SKM-1 (cell line): Measurements from ENCODE around the gene FGF12.
"Not testable (repeated sequence)": the region's sequence is repeated elsewhere in the genome, so short reads cannot be mapped to it uniquely, and the experiment has no call there.

Experiments
- DNase-seq: peaks from one replicate; lab custom pipeline; 2025; ENCODE audit not compliant: unreplicated experiment; lab: John Stamatoyannopoulos, UW

Gene FGF12

DNA sequence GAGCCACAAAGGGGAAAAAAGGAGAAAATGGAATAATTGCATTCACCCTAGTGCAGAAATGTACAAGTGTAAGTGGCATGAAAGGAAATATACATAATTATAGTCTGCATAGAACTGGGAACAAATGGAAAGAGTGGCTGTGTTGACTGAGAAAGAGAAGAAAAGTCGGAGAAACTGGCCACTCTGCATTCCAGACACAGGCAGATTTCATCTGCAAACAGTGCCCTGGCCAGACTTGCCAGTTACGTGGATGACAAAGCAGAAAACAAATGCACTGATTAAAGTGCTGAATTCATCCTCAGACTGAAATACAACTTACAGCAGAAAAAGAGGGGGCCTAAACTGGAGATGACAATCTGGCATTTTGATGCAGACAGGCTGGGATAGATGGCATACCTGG is 129.8 kb downstream of the FGF12 start:
- DNase-seq = no peak

DNA sequence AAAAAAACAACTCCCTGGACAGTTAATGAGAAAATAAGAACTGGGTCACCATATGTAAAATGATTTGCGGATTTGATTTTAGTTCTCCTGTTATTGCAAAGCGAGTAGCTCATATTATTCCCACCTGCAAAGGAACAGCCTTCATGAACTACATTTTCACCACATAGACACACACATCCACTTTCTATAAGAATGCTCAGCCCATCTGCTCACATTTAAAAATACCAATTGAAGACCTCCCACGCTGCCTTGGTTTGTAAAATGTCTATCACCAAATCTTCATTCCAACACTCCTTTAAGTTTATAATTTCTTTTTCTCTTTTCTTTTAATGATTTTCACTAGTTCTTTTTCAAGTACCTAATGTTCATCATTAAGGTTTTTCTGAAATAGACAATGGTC is 148.6 kb downstream of the FGF12 start:
- no peak for DNase-seq

DNA sequence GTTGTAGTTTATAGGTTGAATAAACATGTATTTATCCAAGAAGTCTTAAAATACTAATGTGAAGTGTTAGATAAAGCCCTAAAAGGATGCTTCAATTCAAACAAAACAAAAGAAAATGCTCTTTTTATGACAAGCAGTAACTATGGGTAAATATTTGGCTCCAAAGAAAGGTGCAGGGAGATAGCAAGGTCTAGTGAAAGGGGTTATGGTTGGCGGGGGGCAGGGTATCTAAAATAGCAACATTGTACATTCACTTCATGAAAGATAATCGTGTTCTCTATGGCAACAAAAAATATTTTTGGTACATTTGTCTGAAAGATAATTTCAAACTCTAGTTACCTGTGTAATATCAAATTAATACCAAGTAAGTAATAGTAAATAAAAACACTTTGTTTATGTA is 149.5 kb downstream of the FGF12 start:
- no peak for DNase-seq

DNA sequence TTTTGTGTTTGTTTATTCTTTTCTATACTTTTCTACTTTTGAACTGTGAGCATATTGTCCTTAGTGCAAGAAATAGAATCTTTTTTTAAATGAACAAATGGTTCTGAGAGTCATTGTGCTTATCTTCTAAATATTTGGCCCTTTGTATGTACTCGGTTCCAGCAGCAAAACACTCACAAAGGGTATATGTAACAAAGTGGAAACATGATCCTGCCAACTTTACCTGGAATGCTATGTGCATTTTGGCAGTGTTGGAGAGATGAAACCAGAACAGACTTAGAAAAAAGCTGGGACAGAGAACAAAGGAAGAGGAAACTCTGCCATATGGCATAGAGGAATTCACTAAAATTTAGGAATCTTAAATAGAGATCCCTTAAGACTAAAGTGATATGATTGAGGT is 150.1 kb downstream of the FGF12 start:
- DNase-seq = no peak

DNA sequence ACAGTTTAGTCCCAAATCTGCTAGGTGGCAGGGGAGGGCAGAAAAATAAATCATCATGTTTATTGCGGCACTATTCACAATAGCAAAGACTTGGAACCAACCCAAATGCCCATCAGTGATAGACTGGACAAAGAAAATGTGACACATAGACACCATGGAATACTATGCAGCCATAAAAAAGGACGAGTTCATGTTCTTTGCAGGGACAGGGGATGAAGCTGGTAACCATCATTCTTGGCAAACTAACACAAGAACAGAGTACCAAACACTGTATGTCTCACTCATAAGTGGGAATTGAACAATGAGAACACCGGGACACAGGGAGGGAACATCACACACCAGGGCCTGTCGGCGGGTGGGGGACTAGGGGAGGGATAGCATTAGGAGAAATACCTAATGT is 150.6 kb downstream of the FGF12 start:
- DNase-seq = not testable (repeated sequence)

DNA sequence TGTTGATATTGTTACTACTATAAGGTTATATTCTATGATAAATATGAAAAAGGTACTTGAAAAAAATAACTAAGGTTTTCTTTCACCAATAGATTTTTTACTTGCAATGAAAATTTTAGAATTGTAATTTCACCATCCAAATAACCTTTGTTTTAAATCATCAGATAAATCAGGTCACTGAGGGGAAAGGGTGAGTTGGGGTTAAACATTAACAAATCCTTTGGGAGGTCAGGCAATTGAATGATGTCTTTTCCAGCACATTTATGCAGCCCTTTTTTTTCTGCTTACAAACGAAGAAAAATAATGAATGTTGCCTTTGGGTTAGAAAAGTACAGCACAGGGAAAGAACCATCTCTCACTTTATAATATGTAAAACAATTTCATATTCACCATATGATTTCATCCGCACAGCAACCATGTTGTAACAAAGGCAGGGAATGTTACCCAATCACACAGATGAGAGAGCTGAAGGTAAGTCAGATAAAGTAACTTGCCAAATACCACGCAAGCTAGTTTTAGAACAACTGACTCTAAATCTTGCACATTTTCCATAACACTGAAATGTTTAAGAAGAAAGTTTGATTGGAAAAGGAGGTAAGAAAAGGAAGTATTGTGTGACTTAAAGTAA is 151.3 kb downstream of the FGF12 start:
- DNase-seq = no peak

DNA sequence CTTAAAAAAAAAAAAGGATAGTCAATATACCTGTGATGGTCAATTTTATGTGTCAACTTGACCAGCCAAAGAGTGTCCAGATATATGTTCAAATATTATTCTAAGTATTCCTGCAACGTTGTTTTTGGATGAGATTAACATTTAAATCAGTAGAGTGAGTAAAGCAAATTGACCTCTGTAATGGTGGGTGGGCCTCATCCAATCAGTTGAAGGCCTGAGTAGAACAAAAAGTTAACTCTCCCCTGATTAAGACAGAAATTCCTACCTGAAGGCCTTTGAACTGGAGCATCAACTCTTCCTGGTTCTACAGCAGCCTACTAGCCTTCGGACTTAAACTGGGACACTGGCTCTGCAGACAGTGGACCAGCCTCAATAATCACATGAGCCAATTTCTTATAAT is 154.1 kb downstream of the FGF12 start:
- no peak for DNase-seq

DNA sequence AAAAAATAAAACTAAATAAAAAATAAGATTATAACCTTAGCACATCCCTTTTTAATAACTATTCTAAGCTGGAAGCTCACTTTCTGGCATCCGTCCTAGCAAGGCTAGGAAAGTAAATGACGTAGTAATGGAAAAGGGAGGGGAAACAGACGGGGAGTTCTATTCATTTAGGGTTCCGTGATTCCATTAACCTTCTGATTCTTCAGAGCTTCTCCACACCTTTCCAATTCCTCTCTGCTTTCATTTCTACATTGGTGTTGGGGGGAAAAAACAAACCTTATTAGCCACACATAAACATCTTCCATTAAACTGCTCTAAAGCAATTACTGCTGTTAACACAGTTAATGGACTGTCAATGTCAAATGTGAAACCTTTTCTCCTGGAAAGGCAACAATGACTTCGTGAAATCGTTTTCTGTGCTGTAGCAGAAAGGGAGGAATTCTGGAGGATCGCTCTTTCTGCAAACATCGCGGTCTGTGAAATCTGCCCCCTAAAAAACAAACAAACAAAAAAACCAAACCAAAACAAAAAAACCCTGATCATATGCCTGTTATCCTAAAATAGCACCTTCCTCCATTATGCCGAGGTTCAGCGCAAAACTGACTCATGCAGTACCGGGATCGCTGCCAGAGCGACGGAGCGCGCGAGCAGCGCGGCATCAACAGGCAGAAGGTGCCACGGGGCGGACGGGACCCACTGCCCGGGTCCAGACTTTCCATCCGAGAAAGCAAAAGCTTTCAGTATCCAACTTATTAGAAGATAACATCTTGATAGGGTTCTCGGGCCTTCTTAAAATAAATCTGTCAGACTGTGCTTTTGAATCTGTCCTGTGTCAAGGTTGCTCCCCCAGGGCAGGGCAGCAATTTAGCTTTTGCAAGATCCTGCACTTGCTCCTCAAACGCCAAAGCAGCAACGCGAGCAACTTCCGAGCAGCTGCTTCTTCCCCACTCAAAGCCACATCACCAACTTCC is 156.2 kb downstream of the FGF12 start:
- no peak for DNase-seq

DNA sequence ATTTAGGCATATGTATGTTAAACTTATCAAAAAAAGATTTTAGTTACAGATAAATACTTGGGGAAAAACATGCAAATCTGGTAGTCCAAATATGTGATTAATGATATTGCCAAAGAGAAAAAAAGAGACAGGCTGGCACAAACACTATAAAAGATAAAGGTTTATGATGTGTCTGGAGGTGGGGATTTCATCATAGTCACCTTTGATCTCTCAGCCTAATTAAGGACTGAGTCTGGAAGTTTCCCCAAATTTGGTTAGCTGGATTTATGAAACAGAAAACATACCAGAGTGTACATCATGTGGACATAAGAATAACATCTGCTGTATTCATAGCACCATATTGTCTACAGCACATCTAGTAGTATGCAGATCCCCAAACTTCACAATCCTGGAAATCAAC is 157.0 kb downstream of the FGF12 start:
- DNase-seq = no peak

DNA sequence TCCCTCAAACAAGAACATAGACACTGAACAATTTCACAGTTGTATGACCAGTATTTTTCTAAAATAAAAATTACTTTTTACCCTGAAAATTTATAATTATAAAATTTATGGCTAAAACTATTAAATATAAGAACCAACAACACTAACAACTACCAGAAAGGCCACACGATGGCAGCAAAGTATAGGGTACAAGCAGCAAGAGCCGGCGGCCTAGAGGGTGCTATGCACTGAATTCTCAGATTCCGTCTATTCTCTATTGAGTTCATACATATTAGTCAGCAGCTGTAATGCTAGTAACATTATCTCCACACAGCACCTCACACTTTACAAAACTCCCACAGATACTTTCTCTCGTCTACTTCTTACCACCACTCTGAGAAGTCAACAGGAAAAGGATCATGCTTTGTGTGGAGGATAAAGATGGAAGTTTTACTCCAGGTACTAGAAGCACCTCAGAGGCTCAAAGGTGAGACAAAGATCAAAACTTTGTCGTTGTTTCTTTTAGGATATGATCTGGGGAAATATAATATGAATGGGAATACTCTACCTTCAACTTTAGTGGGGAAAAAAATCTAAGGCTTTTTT is 160.5 kb downstream of the FGF12 start:
- peak; percentile 80 for DNase-seq

DNA sequence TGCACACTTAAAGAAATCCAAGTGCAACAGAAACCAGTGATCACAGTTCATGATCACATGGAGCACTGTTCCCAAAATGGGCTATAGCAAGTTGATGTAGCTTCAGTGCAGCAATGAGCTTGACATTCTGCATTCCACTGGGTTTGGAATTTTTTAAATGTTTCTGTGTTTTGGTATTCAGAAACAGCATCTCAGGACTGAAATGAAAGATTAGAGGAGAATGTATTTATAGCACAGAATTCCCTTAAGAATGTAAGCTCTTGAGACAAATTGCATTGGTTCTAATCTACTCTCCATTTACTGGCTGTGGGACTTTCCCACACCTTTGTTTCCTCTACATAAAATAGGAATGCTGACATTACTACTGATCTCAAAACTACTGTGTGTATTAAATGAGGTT is 162.7 kb downstream of the FGF12 start:
- DNase-seq = no peak

DNA sequence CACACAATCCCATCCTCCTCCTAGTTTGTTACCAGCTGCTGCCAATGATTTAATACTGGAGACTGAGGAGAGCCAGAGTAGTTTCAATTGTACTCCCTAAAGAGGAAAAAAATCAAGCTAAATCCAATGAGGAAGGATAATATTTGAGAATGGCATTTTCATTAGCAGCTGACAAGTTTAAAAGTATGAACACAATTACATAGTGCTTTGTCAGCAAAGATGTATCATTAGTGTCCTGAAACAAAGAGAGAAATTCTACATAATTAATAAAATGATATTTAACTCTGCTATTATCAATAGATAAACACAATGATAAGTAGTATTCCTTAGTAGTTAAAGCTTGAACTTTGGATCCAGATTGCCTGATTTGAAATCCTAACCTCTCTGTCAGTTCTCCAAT is 163.9 kb downstream of the FGF12 start:
- no peak for DNase-seq

DNA sequence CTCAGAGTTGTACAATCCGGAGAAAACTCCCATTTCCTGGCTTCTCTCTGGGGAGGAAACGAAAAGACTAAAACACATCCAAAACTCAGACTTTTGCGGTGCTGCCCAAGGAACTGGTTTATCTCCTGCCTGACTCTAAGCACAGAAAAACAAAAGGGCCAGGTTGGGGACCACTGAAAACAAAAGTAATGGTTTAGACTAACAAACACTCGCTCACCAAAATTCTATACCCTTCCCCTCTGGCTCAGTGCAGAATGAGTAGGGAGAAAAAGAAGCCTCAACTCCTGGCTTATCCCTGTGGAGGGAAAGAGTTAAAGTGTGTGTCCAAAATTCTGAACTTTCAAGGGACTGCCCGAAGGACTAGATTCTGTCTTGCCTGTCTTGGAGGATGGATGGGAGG is 173.6 kb downstream of the FGF12 start:
- no peak for DNase-seq

DNA sequence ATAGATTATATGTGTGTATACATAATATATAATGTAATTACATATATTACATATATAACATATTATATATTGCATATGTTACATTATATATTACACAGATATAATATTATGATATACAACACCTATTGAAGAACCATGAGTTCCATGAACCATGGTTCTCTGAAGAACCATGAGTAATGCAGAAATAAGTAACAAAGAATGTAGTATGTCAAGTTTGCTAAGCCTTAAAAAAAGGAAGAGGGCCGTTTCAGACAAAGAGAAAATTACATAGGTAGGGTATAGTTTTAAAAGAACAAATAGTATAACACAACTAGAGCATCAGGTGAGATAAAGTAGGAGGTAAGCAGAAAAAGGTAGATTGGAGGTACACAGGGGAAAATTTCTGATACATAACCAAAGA is 177.0 kb downstream of the FGF12 start:
- no peak for DNase-seq

DNA sequence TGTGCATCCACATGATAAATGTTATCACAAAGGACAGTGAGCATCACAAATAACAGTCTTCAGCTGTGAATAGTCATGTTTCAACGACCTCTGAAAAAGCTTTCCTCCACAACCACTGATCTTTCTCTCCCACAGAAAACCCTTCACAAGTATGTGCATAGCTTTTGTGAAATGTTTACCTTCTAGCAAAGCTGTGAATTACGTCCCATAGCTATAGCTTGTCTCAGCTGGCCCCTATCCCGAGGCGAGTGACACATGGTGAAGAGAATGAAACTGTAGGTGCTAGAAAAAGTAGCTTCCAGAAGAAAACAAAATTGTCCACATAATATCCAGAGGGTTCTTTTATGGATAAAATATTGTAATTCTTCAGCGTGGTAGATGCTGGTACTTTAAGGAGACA is 182.0 kb downstream of the FGF12 start:
- no peak for DNase-seq

DNA sequence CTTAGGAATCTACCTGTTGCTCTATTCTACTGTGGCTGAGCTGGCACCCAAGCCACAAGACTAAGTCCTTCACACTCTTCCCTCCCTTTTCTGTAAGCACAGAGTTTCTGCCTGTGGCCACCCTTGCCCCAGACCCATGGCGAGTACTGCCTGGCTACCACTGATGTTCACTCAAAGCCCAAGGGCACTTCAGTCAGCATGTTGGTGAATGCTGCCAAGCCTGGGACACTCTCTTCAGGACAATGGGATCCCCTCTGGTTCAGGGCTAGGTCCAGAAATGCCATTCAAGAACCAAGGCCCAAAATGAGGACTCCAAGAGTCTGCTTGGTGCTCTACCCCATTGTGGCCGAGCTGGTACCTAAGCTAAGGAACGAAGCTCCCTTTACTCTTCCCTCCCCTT is 184.2 kb downstream of the FGF12 start:
- no peak for DNase-seq

DNA sequence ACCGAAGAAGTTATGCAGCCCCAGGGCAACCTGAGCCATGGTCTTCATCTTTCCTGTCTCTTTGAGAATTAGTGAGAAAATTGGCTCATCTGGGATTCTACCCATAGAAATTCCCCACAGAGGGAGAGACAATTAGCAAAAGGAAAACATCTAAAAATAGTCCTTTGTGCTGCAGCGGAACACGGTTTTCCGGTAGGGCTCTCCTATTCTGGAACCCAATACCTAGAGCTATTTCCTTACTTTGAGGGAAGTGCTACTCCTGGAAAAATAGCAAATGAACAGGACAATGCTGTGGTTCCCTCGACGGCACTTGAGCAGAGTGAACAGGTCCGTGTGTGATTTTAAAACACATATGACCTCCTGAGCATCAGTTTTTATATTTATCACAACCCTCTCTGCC is 210.5 kb downstream of the FGF12 start:
- DNase-seq = no peak

DNA sequence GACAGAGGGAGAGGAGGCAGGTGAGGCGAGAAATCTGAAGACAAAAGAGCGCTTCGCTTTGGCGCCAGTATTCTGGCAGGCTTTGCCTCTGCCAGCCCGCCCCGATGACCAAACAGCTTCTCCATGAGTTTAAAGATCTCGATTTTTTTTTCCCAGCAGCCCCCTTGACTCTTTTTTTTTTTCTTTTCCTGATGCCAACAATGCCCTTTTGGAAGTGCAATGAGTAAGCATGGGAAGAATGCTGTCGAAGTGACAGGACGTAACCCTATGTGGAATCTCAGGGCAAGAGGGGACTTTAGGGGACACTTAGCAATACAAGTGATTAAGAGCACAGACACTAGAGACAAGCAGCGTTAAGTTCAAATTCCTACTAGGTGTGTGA is 211.7 kb downstream of the FGF12 start:
- DNase-seq = no peak

DNA sequence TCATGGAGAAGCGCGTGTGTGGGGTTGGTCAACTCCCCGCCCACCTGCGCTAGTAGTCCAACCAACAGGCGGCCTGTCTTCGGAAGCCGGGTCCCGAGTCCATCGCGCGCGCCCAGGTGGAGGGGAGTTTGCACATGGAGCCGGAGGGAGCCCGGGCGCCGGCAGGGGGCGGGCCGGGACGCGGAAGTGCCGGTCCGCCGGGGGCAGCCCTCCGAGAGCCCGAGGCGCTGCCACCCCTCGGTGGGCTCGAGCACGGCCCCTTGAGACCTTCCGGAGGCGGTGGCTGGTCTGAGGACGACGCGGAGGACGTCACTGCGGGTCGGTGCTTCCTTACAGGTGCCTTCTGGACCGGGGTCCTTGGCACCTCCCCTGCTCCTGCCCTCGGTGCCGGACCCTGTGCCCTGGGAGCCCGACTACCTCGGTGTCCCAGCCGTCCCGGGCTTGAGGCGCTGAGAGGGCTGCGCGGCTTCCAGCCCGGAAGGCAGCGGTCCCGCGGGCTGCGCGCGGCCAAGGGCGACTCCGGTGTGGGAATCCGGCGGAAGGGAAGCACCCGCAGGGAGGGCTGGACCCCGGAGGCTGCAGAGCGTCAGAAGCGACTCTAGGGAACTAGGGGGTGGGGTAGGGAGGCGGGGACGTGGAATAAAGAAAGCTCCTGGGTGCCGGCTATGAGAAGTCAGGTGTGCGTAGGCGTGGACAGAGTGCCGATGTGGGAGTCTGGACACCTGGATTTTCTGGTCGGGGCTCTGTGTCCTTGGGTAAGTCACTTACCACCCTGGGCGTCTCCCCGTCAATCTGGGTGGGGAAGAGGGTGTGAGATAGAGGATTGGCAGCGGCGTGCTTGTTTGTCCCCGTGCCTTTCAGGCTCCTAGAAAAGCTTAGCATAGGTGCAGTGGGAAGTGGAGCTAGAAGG is 212.3 kb downstream of the FGF12 start:
- DNase-seq = no peak

DNA sequence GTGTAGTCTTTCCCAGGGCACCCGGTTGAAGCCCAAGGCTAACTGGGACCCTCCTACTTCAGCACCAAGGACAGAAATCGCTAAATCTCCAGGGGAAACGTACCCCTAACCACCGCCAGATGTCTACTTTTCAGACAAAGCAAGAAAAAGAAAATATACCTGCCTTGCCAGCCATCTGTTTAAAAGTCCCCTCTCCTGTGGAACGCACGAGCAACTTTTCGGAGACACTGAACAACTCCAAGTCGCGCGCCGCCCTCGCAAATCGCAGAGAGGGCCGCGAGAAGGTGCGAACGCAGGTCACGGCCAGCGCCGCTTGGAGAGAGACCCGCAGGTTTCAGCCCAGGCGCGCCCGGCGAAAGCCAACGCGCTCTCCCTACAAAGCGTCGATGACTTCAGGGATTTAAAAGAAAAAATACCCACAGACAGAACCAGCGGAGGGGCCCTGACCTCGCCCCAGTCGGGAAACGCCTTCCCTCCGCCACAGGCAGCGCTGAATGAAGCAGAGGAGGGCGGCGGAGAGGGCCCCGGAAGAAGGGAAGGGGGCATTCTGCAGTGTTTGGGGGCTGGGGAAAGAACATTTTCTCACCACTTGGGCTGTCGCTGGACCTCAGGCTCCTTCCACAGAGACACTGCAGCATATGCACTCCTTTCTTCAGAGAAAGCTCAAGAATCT is 213.1 kb downstream of the FGF12 start:
- no peak for DNase-seq

DNA sequence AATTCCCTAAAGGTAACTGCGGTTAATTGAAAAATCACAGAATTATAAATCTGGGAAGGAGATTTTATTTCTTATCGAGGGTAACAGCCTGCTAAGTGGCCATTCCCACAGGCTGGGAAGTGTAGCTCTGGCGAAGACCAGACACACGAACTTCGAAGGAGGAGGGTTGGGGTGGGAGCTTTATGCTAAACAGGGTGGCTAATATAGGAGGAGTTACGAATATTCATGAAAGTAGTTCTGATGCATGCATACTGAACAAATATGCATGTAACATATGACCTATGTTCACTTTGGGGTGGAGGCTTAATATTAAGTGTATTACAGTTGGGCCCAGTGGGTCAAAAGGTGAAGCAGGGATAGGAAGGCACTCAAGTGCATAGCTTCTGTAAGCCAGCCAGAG is 221.6 kb downstream of the FGF12 start:
- DNase-seq = no peak
